BLaER1 (cell line): ENCODE data around the gene IPO5.

Source experiments
- H3K27ac ChIP-seq: shearing (Covaris generic); formaldehyde crosslinking; 2 replicates; pipeline ENCODE4 v1.8.1; 2022
- H3K27me3 ChIP-seq: shearing (Covaris generic); formaldehyde crosslinking; 2 replicates; pipeline ENCODE4 v1.8.1; 2022
- H3K36me3 ChIP-seq: shearing (Covaris generic); formaldehyde crosslinking; 2 replicates; pipeline ENCODE4 v1.8.1; 2022
- H3K4me1 ChIP-seq: shearing (Covaris generic); formaldehyde crosslinking; 2 replicates; pipeline ENCODE4 v1.8.1; 2022
- H3K4me2 ChIP-seq: shearing (Covaris generic); formaldehyde crosslinking; 2 replicates; pipeline ENCODE4 v1.8.1; 2022
- H3K4me3 ChIP-seq: shearing (Covaris generic); formaldehyde crosslinking; 2 replicates; pipeline ENCODE4 v1.8.1; 2022
- H3K9ac ChIP-seq: shearing (Covaris generic); formaldehyde crosslinking; 2 replicates; pipeline ENCODE4 v1.8.1; 2022
- H3K9me3 ChIP-seq: shearing (Covaris generic); formaldehyde crosslinking; 2 replicates; pipeline ENCODE4 v1.8.1; 2022
- H4K20me1 ChIP-seq: shearing (Covaris generic); formaldehyde crosslinking; 2 replicates; pipeline ENCODE4 v1.8.1; 2022
- Cebpa-rat ChIP-seq: shearing (Covaris generic); IDR thresholded peaks from 2 replicates; pipeline ENCODE4 v1.8.1; 2022

Gene IPO5

DNA sequence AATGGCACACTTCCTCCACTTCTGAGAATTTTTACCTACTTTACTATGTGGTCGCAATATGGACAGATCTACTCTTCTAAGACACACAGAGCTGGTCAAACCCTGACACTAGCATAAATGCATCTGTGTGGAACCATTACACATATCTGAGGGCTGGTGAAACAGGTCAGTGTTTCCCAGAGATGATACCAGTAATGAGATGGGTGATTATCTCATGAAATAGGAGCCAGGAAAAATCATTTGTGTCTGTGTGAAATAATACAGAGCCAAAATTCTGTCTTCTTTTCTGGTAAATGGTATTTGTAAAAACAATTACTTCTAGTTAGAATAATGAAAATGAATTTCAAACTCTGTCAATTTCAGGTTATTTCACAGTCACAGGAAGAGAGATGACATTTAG, 117.8 kb downstream of the IPO5 start:
- H3K9ac ChIP-seq = no peak overlapping the region
- no peak overlapping the region for H3K4me2 ChIP-seq
- H3K4me3 ChIP-seq = no peak overlapping the region
- H3K27me3 ChIP-seq = no peaks in the 10 kb centered on the region
- no peaks in the 10 kb centered on the region for H3K36me3 ChIP-seq
- no peaks in the 10 kb centered on the region for H4K20me1 ChIP-seq
- H3K27ac ChIP-seq = no peak overlapping the region
- peaks cover 6% of the 10 kb centered on the region; the same call in 1 of the 2 replicates for H3K9me3 ChIP-seq
- no peaks in the 10 kb centered on the region for H3K4me1 ChIP-seq
- TF ChIP-seq Cebpa-rat = no peak

DNA sequence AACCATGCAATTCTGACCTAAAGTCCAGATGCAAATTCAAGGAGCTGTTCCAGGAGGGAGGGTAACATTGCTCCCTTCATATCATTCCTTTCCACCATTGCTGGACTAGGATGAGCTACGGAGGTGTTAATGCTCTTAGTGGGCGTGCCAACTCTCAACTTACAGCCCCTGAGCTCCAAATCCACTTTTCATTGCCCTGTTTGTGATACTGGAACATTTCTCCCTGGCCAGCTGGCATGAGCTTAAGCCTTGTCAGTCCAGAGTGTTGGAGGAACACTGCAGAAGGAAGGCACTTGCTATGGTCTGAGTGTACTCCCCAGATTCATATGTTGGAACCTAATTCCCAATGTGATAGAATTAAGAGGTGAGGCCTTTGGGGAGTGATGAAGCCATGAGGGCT, 119.0 kb downstream of the IPO5 start:
- Histone ChIP-seq H3K27me3 (no peaks in the 10 kb centered on the region), H3K9ac (no peak overlapping the region), H3K27ac (no peak overlapping the region), H3K4me1 (no peaks in the 10 kb centered on the region), H3K36me3 (no peaks in the 10 kb centered on the region), H3K4me2 (no peak overlapping the region), H3K9me3 (peaks cover 11% of the 10 kb centered on the region; the same call in 1 of the 2 replicates), H4K20me1 (no peaks in the 10 kb centered on the region), H3K4me3 (no peak overlapping the region)
- no peak for TF ChIP-seq Cebpa-rat
